SH-SY5Y (cell line): ENCODE data around the gene BACE2.

Source experiments
- GATA2 ChIP-seq: IDR thresholded peaks from 2 replicates; pipeline ENCODE4 v1.6.1; 2011; ENCODE audit warnings: mild to moderate bottlenecking, low read depth, low read length
- GATA3 ChIP-seq: IDR thresholded peaks from 2 replicates; pipeline ENCODE4 v1.6.1; 2011; ENCODE audit warnings: low read depth, mild to moderate bottlenecking, low read length, moderate library complexity

GRCh38 chr21:41241341-41241740 lies 73.4 kb downstream of the BACE2 start:
- TF ChIP-seq GATA2 (no peak), GATA3 (no peak)
